SH-SY5Y (cell line): ENCODE data around the gene FOXP1.

ENCODE experiments used
- GATA2 ChIP-seq: IDR thresholded peaks from 2 replicates; pipeline ENCODE4 v1.6.1; 2011; ENCODE audit warnings: mild to moderate bottlenecking, low read depth, low read length
- GATA3 ChIP-seq: IDR thresholded peaks from 2 replicates; pipeline ENCODE4 v1.6.1; 2011; ENCODE audit warnings: low read depth, mild to moderate bottlenecking, low read length, moderate library complexity

FOXP1 gene

DNA sequence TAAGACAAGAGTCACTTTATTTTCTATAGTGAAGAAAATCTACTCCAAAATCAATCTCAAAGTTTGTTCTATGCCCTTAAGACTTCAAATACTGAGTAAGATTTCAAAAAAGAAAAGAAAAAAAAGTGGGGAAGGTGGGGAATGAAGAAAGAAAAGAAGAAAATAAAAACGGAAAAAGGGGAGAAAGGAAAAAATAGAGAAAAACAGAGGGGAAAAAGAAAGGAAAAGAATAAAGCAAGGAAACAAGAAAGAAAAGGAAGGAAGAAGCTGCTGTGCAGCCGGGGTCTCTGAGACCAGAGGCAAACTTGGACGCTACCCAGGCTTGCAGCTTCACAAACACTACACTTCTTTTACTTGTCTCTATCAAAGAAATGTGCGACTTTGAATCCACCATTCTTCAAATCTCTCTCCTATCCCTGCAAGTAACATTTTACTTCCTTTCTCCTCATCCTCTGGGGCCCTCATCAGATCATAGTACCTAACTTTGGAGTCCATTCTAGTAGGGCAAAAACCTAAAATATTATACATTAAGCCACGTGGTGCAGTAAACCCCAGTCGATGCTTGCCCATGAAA lies 279.8 kb downstream of the FOXP1 start:
- TF ChIP-seq GATA3 (no peak), GATA2 (no peak)

GRCh38 chr3:71302604-71303003 lies 280.9 kb downstream of the FOXP1 start:
- TF ChIP-seq GATA3, result no peak
- TF ChIP-seq GATA2, result no peak

DNA sequence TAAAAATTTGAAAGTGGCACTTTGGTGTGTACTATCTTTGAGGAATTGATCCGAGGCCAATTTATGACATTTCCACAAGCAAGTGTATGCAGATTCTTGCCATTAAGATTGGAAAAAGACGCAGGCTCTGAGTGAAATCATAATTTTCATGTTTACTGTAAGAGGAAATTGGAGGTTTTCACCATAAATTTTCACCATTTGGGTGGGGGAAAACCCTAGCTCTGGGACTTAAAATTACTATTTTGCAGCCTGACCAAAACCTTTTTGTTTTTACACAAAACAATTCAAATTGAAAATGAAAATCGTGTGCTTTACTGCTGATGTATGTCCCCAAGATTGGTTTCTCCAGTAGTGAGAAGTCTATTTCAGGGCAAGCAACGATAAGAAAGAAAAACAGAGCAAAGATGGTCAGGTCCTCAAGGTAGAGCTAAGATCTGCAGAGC lies 282.6 kb downstream of the FOXP1 start:
- TF ChIP-seq GATA3 (no peak), GATA2 (no peak)

GRCh38 chr3:71299160-71299559 lies 284.4 kb downstream of the FOXP1 start:
- TF ChIP-seq GATA2, result no peak
- no peak for TF ChIP-seq GATA3

DNA sequence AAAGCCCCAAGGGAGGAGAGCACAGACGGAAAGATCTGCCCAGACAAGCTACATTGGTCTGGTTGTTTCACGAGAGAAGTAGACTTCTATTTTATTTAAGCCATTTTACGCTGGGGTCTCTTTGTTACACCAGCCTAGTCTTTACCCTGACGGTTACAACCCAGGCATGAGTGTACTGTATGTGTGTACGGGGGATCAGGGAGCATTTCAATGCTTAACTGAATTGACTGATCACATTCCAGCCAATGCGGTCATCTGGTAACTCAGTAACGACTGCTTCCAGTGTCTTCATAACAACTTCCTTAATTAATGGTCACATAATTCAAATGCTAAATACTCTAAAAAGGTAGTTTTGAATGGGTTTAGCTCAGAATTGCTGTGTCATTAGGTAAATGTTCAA lies 288.6 kb downstream of the FOXP1 start:
- TF ChIP-seq GATA3 (no peak), GATA2 (no peak)

DNA sequence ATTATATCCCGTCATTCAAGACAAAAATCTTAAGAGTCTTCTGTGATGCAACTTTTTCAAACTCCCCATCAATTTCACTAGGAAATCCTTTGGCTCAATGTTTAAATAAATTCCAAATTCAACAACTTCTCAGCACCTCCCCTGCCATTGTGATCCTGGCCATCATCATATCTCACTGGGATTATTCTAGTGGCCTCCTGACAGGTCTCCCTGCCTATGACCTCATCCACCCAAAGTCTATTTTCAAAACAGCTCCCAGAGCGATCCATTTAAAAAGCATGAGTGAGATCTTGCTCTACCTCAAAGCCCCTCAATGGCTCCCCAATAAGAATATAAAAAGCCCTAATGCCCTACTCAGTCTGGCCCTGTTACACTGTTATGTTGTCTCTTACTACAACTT lies 293.2 kb downstream of the FOXP1 start:
- no peak for TF ChIP-seq GATA2
- TF ChIP-seq GATA3, result no peak

DNA sequence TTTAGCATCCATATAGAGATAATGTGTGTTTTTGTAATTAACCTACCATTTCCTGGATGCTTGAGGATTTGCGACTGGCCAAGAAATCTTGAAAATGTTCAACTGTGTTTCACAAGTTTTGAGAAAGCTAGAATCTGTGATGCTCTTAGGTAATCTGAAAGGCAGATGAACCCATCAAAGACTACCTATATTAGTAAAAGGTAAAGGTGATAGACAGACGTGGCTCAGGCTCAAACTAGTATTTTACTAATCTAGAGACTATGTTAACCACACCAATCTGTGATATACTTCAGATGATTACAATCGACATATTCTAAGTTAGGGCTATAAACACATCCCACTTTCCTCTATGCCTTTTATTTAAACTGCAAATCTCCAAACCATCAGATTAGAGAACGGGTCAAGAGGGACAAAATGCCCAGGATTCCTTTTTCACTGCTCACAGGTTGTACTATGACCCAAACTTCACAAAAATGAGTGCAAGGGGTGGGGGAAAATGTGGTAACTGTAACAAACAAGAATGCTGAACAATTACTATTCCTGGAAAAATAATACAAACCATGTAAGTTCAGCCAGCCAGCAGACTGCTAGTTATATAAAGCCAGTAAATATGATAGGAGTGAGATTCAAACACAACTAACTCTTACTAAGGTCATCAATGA lies 295.1 kb downstream of the FOXP1 start:
- TF ChIP-seq GATA3, result no peak
- no peak for TF ChIP-seq GATA2

DNA sequence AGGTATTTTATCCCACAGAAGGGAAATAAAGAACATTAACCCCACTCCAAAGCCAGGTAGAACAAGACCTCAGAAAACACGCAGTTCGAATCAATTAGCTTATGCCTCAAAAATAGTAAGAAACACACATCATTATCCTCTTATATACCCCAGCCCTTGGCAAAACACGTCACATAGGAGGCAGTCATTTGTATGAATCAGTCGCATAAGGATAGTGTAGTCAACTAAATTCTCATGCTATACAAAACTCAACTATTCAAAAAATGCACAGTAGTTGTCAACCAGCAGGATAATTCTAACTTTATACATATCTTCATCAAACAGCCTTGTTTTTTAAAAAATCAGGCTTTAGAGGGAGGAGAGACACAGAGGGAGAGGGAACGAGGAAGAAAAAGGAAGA lies 298.4 kb downstream of the FOXP1 start:
- no peak for TF ChIP-seq GATA2
- TF ChIP-seq GATA3, result no peak

GRCh38 chr3:71282976-71283375 lies 300.6 kb downstream of the FOXP1 start:
- TF ChIP-seq GATA2 (no peak), GATA3 (no peak)

GRCh38 chr3:71281280-71281679 lies 302.2 kb downstream of the FOXP1 start:
- TF ChIP-seq GATA2 (no peak), GATA3 (no peak)

- no peak for TF ChIP-seq GATA2
- no peak for TF ChIP-seq GATA3
Measured at GRCh38 chr3:71277341-71277740, 306.2 kb downstream of the FOXP1 start.

DNA sequence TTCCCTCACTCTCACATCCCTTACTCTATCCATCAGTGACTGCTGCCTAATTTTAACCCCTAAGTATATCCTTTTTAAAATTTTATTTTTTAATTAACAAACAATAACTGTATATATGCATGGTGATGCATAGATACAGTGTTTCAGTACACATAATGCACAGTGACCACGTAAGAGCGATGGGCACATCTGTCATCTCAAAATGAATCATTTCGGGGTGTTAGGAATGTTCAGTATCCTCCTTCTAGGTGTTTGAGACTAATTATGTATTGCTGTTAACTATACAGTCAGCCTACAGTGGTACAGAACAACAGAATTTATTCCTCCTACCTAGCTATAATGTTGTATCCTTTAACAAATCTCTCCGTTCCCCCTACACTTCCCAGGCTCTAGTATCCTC lies 307.0 kb downstream of the FOXP1 start:
- TF ChIP-seq GATA2 (no peak), GATA3 (no peak)

DNA sequence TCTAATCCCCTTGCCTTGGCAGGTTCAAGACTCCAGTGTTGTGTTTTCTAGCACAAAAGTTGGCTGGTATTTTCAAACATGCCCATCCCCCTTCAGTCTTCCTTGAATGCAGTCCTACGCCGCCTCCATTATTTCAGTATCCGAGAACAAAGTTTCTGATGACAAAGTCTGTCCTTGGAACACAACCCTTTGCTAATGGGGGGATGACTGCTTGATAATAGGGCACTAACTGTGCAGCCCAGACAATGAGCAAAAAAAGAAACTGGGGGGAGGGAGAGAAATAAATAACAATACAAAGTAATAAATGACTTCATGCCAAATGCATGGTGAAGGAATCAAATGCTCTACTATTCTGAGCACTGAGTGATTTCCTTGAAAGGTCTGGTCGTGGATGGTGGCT lies 310.1 kb downstream of the FOXP1 start:
- TF ChIP-seq GATA3, result no peak
- no peak for TF ChIP-seq GATA2

DNA sequence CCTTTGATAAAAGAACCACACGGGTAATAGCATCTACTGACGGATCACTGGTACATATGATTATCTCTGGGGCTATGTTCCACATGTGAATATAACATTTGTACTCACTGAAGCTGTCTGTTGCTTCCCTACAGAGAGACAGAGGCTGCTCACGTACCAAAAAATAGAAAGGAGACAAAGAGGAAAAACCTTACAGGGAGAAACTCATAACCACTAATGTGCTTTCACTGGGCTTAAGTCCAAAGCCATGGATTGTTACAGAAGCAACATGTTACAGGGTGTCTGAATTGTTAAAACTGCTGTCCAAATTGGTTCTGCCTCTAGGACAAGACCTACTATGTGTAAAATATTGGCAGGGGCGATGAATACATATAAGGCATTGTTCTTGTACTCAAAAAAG lies 311.9 kb downstream of the FOXP1 start:
- TF ChIP-seq GATA2 (no peak), GATA3 (no peak)

DNA sequence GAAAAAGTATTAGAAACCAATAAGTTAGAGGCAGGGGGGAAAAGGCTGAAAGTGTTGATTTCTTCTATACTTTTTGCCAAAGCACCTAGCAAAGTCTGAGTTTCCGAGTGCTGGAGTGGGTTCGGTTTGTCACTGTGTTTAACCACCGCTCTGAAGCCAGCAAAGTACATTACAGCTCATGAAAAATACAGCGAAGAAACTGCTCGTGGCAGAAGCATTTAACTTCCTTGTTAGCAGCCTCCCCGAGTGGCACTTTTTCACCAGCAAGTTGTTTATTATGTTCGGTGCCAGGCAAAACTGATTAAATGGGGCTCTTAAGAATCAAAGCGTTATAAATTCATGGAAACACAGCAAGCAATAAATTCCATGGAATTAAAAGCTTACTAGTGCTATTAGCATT lies 313.6 kb downstream of the FOXP1 start:
- TF ChIP-seq GATA2 (no peak), GATA3 (no peak)

GRCh38 chr3:71268462-71268999 lies 315.0 kb downstream of the FOXP1 start:
- TF ChIP-seq GATA3 (no peak), GATA2 (no peak)
